C4-2B (cell line): ENCODE measurements around the gene NSD1.
"Not testable (repeated sequence)": the region's sequence is repeated elsewhere in the genome, so short reads cannot be mapped to it uniquely, and the experiment has no call there.

ENCODE experiments used
- H3K27ac ChIP-seq: fragments of 450-650 bp; 2 replicates; pipeline ENCODE4 v1.5.1; 2017
- ZFX ChIP-seq: fragments of 450-650 bp; IDR thresholded peaks from 2 replicates; pipeline ENCODE4 v1.6.1; 2017
- TF ChIP-seq, protein P1 (sequence below): fragments of 450-650 bp; conservative IDR thresholded peaks from 2 replicates; pipeline ENCODE4 v1.5.1; 2017; ENCODE audit warnings: mild to moderate bottlenecking

The NSD1 gene

DNA sequence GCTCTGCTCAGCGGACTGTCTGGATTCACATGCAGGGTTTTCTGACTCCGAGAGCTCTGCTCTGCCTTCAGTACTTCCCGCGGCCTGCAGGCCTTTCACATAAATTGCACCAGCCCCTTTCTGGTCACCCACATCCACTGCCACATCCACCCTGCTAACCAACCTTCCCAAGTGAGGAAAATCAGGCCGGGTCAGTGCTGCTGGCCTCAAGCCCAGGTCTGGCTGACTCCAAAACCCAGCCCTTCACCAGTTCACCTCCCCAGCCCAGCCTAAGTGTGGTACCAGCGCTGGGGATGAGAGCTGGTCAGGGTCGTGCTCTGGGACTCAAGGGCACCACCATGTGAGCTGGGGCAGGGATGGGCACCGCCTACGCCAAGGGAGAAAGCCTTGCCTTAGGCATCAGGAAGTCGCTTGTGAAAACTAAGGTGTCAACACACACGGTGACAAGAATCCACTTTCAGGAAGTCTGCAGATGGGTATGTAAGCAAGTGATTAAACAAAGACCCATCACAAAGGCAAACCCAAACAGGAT, 205.6 kb downstream of the NSD1 start:
- no peak for TF ChIP-seq ZFX
- TF ChIP-seq, protein P1, sequence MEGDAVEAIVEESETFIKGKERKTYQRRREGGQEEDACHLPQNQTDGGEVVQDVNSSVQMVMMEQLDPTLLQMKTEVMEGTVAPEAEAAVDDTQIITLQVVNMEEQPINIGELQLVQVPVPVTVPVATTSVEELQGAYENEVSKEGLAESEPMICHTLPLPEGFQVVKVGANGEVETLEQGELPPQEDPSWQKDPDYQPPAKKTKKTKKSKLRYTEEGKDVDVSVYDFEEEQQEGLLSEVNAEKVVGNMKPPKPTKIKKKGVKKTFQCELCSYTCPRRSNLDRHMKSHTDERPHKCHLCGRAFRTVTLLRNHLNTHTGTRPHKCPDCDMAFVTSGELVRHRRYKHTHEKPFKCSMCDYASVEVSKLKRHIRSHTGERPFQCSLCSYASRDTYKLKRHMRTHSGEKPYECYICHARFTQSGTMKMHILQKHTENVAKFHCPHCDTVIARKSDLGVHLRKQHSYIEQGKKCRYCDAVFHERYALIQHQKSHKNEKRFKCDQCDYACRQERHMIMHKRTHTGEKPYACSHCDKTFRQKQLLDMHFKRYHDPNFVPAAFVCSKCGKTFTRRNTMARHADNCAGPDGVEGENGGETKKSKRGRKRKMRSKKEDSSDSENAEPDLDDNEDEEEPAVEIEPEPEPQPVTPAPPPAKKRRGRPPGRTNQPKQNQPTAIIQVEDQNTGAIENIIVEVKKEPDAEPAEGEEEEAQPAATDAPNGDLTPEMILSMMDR = no peak
- peak overlapping the region; percentile 37 for H3K27ac ChIP-seq

GRCh38 chr5:177343000-177343399, 209.4 kb downstream of the NSD1 start:
- H3K27ac ChIP-seq = not testable (repeated sequence)

DNA sequence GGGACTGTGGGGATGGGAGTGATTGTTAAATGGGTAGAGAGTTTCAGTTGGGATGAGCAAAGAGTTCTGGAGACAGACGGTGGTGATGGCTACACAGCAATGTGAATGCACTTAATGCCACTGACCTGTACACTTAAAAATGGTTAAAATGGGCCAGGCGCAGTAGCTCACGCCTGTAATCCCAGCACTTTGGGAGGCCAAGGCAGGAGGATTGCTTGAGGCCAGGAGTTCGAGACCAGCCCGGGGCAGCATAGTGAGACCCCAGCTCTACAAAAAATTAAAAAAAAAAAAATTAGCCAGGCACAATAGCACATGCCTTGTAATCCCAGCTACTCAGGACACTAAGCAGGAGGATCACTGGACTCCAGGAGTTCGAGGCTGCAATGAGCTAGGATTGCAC, 210.2 kb downstream of the NSD1 start:
- no peak overlapping the region for H3K27ac ChIP-seq
- TF ChIP-seq ZFX = no peak
- TF ChIP-seq, protein P1 = no peak

DNA sequence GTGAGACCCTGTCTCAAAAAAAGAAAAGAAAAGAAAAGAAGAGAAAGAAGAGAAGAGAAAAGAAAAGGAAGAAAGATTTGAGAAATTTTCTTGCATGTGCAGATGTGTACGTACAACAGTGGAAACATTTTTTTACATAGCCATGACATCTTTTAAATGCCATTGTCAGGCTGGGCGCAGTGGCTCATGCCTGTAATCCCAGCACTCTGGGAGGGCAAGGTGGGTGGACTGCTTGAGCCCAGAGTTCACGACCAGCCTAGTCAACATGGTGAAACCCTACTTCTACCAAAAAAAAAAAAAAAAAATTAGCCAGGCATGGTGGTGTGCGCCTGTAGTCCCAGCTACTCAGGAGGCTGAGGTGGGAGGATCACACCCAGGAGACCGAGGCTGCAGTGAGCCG, 211.3 kb downstream of the NSD1 start:
- no peak for TF ChIP-seq ZFX
- TF ChIP-seq, protein P1 = no peak
- H3K27ac ChIP-seq = no peak overlapping the region

- TF ChIP-seq, protein P1 = no peak
- TF ChIP-seq ZFX = no peak
- H3K27ac ChIP-seq = no peak overlapping the region
Observed at GRCh38 chr5:177346820-177347219, 213.2 kb downstream of the NSD1 start.

DNA sequence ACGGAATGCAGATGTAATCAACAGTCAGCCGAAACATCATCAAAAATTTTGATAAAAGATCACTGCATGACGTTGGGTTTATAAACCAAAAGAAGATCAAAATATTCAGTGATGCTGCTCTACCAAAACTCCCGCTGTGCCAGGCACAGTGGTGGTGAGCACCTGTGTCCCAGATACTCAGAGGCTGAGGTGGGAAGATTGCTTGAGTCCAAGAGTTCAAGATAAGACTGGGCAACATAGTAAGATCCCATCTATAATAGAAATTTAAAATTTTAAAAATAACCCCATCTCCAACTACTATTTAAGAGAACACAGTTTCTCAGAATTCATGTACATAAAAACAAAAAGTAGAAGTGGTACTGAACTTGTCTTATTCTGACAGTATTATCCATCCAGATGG, 214.1 kb downstream of the NSD1 start:
- TF ChIP-seq, protein P1 = no peak
- TF ChIP-seq ZFX = no peak
- H3K27ac ChIP-seq = no peak overlapping the region

- TF ChIP-seq ZFX = no peak
- TF ChIP-seq, protein P1 = no peak
- no peak overlapping the region for H3K27ac ChIP-seq
Observed at GRCh38 chr5:177349362-177349647, 215.7 kb downstream of the NSD1 start.

GRCh38 chr5:177349762-177350161, 216.2 kb downstream of the NSD1 start:
- no peak overlapping the region for H3K27ac ChIP-seq
- TF ChIP-seq, protein P1 = no peak
- no peak for TF ChIP-seq ZFX
